Natural killer cell (primary cell): ENCODE measurements around the gene TRRAP. TPM values are rescaled to one million over a fixed set of nuclear protein-coding genes. Genes with fewer than 3 reads are reported as not detected.

Experiments
- ATAC-seq, 3 donors: fragments of 150-1000 bp in 2 of 3; fragments of 200-7000 bp in 1 of 3; cut with Tn5 transposase; 1 replicate in 1 of 3; 2 replicates in 2 of 3; pipeline ENCODE4 v1.10.0; 2021; ENCODE audit warnings: mild to moderate bottlenecking in 2 of 3, moderate library complexity in 2 of 3
- DNase-seq, 2 donors: peaks; one replicate each; pipeline versions ENCODE4 v3.0.0 to v3.0.0-alpha.2; 2013 to 2021; ENCODE audit warnings: mixed read lengths in 1 of 2
- H3K27ac ChIP-seq: one replicate; pipeline ENCODE4 v1.5.1; 2013; ENCODE audit warnings: mild to moderate bottlenecking, low read length
- H3K27me3 ChIP-seq: one replicate; pipeline ENCODE4 v1.6.1; 2013; ENCODE audit warnings: low read length; ENCODE audit not compliant: control insufficient read depth, insufficient read depth
- H3K36me3 ChIP-seq: one replicate; pipeline ENCODE4 v1.6.1; 2013; ENCODE audit warnings: low read length; ENCODE audit not compliant: control insufficient read depth, insufficient read depth
- H3K4me1 ChIP-seq: one replicate; pipeline ENCODE4 v1.6.1; 2013; ENCODE audit warnings: low read length; ENCODE audit not compliant: control insufficient read depth, insufficient read depth
- H3K4me3 ChIP-seq: one replicate; pipeline ENCODE4 v1.5.1; 2013; ENCODE audit warnings: low read length
- H3K9me3 ChIP-seq: one replicate; pipeline ENCODE4 v1.6.1; 2013; ENCODE audit warnings: low read length; ENCODE audit not compliant: control insufficient read depth, insufficient read depth
- H3K27ac Mint-ChIP-seq, 2 donors: one replicate each; pipeline ENCODE4 v1.8.0; 2022; ENCODE audit warnings: mild to moderate bottlenecking in 2 of 2, mixed read lengths in 2 of 2, moderate library complexity in 1 of 2
- H3K27me3 Mint-ChIP-seq, 2 donors: one replicate each; pipeline ENCODE4 v1.8.0; 2022; ENCODE audit warnings: low read depth in 2 of 2, mixed read lengths in 2 of 2
- H3K36me3 Mint-ChIP-seq: one replicate; pipeline ENCODE4 v1.8.0; 2022; ENCODE audit warnings: mixed read lengths
- H3K4me1 Mint-ChIP-seq, 2 donors: one replicate each; pipeline ENCODE4 v1.8.0; 2022; ENCODE audit warnings: mixed read lengths in 2 of 2
- H3K4me3 Mint-ChIP-seq: one replicate; pipeline ENCODE4 v1.8.0; 2022; ENCODE audit warnings: mild to moderate bottlenecking, moderate library complexity, mixed read lengths
- H3K9me3 Mint-ChIP-seq, 2 donors: one replicate each; pipeline ENCODE4 v1.8.0; 2022; ENCODE audit warnings: mixed read lengths in 2 of 2
- CTCF ChIP-seq: fragments of 200-600 bp; IDR thresholded peaks from one replicate; pipeline ENCODE4 v1.8.0; 2022; ENCODE audit warnings: antibody characterized with exemption
- WGBS: methylation state at CpG from one replicate; pipeline ENCODE4 v1.1.7; 2013; ENCODE audit warnings: missing lambda C conversion rate; ENCODE audit not compliant: insufficient coverage; 5-methylcytosine and 5-hydroxymethylcytosine counted together
- intact Hi-C: fragments of 100-400 bp; cut with micrococcal nuclease; formaldehyde crosslinking; loops from one replicate; pipeline ENCODE4 v1.14.2; 2022
- total RNA-seq, 4 donors: library from RNA; stranded (reverse); fragments of 120-200 nt in 1 of 4; gene quantifications; one replicate each; pipeline versions ENCODE4 v1.2.3 to v1.2.4, GENCODE V29; 2013 to 2022

The TRRAP gene
- total RNA-seq, 3 donors from 2014 or later (not counting 1 experiment from before 2014, with no cell fraction given): 45.4 to 62.9 (median 62.4) TPM

GRCh38 chr7:98985945-98986344 is 107.6 kb downstream of the TRRAP start:
- intact Hi-C loops: no loop called here
- H3K36me3 Mint-ChIP-seq: peaks cover 65% of the 10 kb centered on the region
- H3K4me1 ChIP-seq: peaks cover 9% of the 10 kb centered on the region
- no peak overlapping the region for H3K27ac ChIP-seq
- ATAC-seq (no peak), DNase-seq (no peak)
- no peak for TF ChIP-seq CTCF
- H3K9me3 ChIP-seq: no peaks in the 10 kb centered on the region
- peaks cover 94% of the 10 kb centered on the region for H3K36me3 ChIP-seq
- H3K4me3 ChIP-seq: no peak overlapping the region
- no peak overlapping the region for H3K4me3 Mint-ChIP-seq
- H3K27ac Mint-ChIP-seq: no peak overlapping the region
- H3K27me3 ChIP-seq: no peaks in the 10 kb centered on the region
- H3K9me3 Mint-ChIP-seq: peaks cover 2 to 4% of the 10 kb centered on the region in 2 donors
- no peaks in the 10 kb centered on the region for H3K27me3 Mint-ChIP-seq
- no peaks in the 10 kb centered on the region for H3K4me1 Mint-ChIP-seq

- peaks cover 96% of the 10 kb centered on the region for H3K36me3 ChIP-seq
- intact Hi-C loops: no loop called here
- DNase-seq (no peak), ATAC-seq (no peak)
- H3K4me1 ChIP-seq: peaks cover 9% of the 10 kb centered on the region
- peaks cover 72% of the 10 kb centered on the region for H3K36me3 Mint-ChIP-seq
- no peak overlapping the region for H3K27ac Mint-ChIP-seq
- H3K27ac ChIP-seq: no peak overlapping the region
- H3K27me3 ChIP-seq: no peaks in the 10 kb centered on the region
- H3K4me3 ChIP-seq: no peak overlapping the region
- no peaks in the 10 kb centered on the region for H3K9me3 ChIP-seq
- no peaks in the 10 kb centered on the region for H3K27me3 Mint-ChIP-seq
- H3K4me1 Mint-ChIP-seq: no peaks in the 10 kb centered on the region
- WGBS: 96% methylated on average over 15 of the region's 15 CpGs
- H3K4me3 Mint-ChIP-seq: no peak overlapping the region
- no peak for TF ChIP-seq CTCF
- H3K9me3 Mint-ChIP-seq: peaks cover 2 to 4% of the 10 kb centered on the region in 2 donors
Observed at GRCh38 chr7:98988641-98989040, 110.3 kb downstream of the TRRAP start.

- no peak for TF ChIP-seq CTCF
- Histone ChIP-seq H3K4me3 (no peak overlapping the region), H3K4me1 (peaks cover 9% of the 10 kb centered on the region), H3K36me3 (peaks cover 95% of the 10 kb centered on the region), H3K9me3 (no peaks in the 10 kb centered on the region), H3K27me3 (no peaks in the 10 kb centered on the region), H3K27ac (no peak overlapping the region)
- H3K4me1 Mint-ChIP-seq: peaks cover 0 to under 1% of the 10 kb centered on the region in 2 donors
- WGBS: 98% methylated on average over 4 of the region's 6 CpGs
- no peak for DNase-seq
- intact Hi-C loops: no loop called here
- no peak for ATAC-seq
- H3K36me3 Mint-ChIP-seq: peaks cover 55% of the 10 kb centered on the region
- H3K9me3 Mint-ChIP-seq: peaks cover 2 to 4% of the 10 kb centered on the region in 2 donors
- no peaks in the 10 kb centered on the region for H3K27me3 Mint-ChIP-seq
- no peak overlapping the region for H3K27ac Mint-ChIP-seq
- H3K4me3 Mint-ChIP-seq: no peak overlapping the region
Observed at GRCh38 chr7:98990356-98990755, 112.0 kb downstream of the TRRAP start.

GRCh38 chr7:98991141-98991540 is 112.8 kb downstream of the TRRAP start:
- H3K4me3 Mint-ChIP-seq: no peak overlapping the region
- H3K4me1 Mint-ChIP-seq: peaks cover 0 to 8% of the 10 kb centered on the region in 2 donors
- no peak for TF ChIP-seq CTCF
- Histone ChIP-seq H3K27me3 (no peaks in the 10 kb centered on the region), H3K4me1 (peaks cover 9% of the 10 kb centered on the region), H3K4me3 (no peak overlapping the region), H3K36me3 (peaks cover 93% of the 10 kb centered on the region), H3K9me3 (no peaks in the 10 kb centered on the region), H3K27ac (no peak overlapping the region)
- DNase-seq: no peak
- no peaks in the 10 kb centered on the region for H3K27me3 Mint-ChIP-seq
- WGBS: 97% methylated on average over 14 of the region's 14 CpGs
- no peak overlapping the region for H3K27ac Mint-ChIP-seq
- ATAC-seq: no peak
- no peaks in the 10 kb centered on the region for H3K9me3 Mint-ChIP-seq
- intact Hi-C loops: no loop called here
- peaks cover 47% of the 10 kb centered on the region for H3K36me3 Mint-ChIP-seq
